Activated CD4-positive, alpha-beta memory T cell treated with anti-CD3 and anti-CD28 coated beads for 36 hours (primary cell): ENCODE data around the gene EVI5L. TPM values are rescaled to one million over a fixed set of nuclear protein-coding genes. Genes with fewer than 3 reads are reported as not detected.

Experiments used
- CTCF ChIA-PET: fragments of 350-600 bp; sonication (Branson Sonifier 250); formaldehyde crosslinking; loops from one replicate; lab custom pipeline; 2021; ENCODE audit warnings: antibody characterized with exemption, inconsistent platforms; lab: Charles Lee
- POLR2A ChIA-PET: fragments of 350-600 bp; sonication (Branson Sonifier 250); formaldehyde crosslinking; loops from one replicate; lab custom pipeline; 2021; ENCODE audit warnings: antibody characterized with exemption; lab: Charles Lee
- DNase-seq: peaks from one replicate; pipeline ENCODE4 v3.0.0-alpha.2; 2020
- H3K27ac Mint-ChIP-seq: one replicate; pipeline ENCODE4 v1.8.0; 2021; ENCODE audit warnings: mixed read lengths
- H3K27me3 Mint-ChIP-seq: one replicate; pipeline ENCODE4 v1.8.0; 2021; ENCODE audit warnings: mixed read lengths
- H3K36me3 Mint-ChIP-seq: one replicate; pipeline ENCODE4 v1.8.0; 2021; ENCODE audit warnings: mixed read lengths
- H3K4me1 Mint-ChIP-seq: one replicate; pipeline ENCODE4 v1.8.0; 2021; ENCODE audit warnings: low read depth, mixed read lengths
- H3K4me3 Mint-ChIP-seq: one replicate; pipeline ENCODE4 v1.8.0; 2021; ENCODE audit warnings: mild to moderate bottlenecking, mixed read lengths
- H3K9me3 Mint-ChIP-seq: one replicate; pipeline ENCODE4 v1.8.0; 2021; ENCODE audit warnings: mixed read lengths
- intact Hi-C: fragments of 100-400 bp; cut with micrococcal nuclease; formaldehyde crosslinking; loops from one replicate; pipeline ENCODE4 v1.15.1; 2023
- total RNA-seq, 2 experiments: library from RNA; stranded (reverse); gene quantifications; one replicate each; pipeline ENCODE4 v1.2.3, GENCODE V29; 2021

The EVI5L gene
- total RNA-seq, 2 experiments from 2014 or later = 5.0 to 5.6 TPM

GRCh38 chr19:7914099-7914498 lies 84.1 kb downstream of the EVI5L start:
- H3K36me3 Mint-ChIP-seq = peaks cover 19% of the 10 kb centered on the region
- H3K4me1 Mint-ChIP-seq = peaks cover 13% of the 10 kb centered on the region
- no peaks in the 10 kb centered on the region for H3K9me3 Mint-ChIP-seq
- ChIA-PET CTCF (no interaction called here), POLR2A (no interaction called here)
- H3K27ac Mint-ChIP-seq = no peak overlapping the region
- no peak for DNase-seq
- H3K4me3 Mint-ChIP-seq = no peak overlapping the region
- H3K27me3 Mint-ChIP-seq = peaks cover 20% of the 10 kb centered on the region
- intact Hi-C loops = no loop called here

Other genes starting within 250 kb of the EVI5L start
- gene CAMSAP3, start 234.4 kb upstream of the EVI5L start, total RNA-seq = under 1 TPM; 0.17 to 0.31 TPM
- 10 to 100 TPM; 50.0 to 52.4 TPM for gene XAB2, start 200.7 kb upstream of the EVI5L start, total RNA-seq
- gene PET100, start 200.4 kb upstream of the EVI5L start, total RNA-seq = 100 to 1,000 TPM; 106 to 114 TPM
- under 1 TPM; 0.41 to 0.62 TPM for gene PCP2, start 196.5 kb upstream of the EVI5L start, total RNA-seq
- 100 to 1,000 TPM; 109 to 111 TPM for gene STXBP2, start 193.1 kb upstream of the EVI5L start, total RNA-seq
- gene RETN, start 161.2 kb upstream of the EVI5L start, total RNA-seq = not detected
- not detected for gene MCEMP1, start 153.1 kb upstream of the EVI5L start, total RNA-seq
- gene TRAPPC5, start 149.4 kb upstream of the EVI5L start, total RNA-seq = 10 to 100 TPM; 77.5 to 88.2 TPM
- gene FCER2, start 128.1 kb upstream of the EVI5L start, total RNA-seq = 1 to 10 TPM; 3.5 to 4.1 TPM
- gene CLEC4G, start 98.1 kb upstream of the EVI5L start, total RNA-seq = not detected
- not detected for gene CD209, start 82.7 kb upstream of the EVI5L start, total RNA-seq
- not detected for gene CLEC4M, start 67.0 kb upstream of the EVI5L start, total RNA-seq
- gene PRR36, start 44.2 kb downstream of the EVI5L start, total RNA-seq = under 1 TPM; 0.14 to 0.19 TPM
- gene LRRC8E, start 58.3 kb downstream of the EVI5L start, total RNA-seq = not detected
- gene MAP2K7, start 73.7 kb downstream of the EVI5L start, total RNA-seq = 10 to 100 TPM; 29.1 to 30.1 TPM
- gene TGFBR3L, start 84.6 kb downstream of the EVI5L start, total RNA-seq = 1 to 10 TPM; 4.4 to 4.6 TPM
- gene SNAPC2, start 90.1 kb downstream of the EVI5L start, total RNA-seq = 10 to 100 TPM; 18.7 to 20.2 TPM
- under 1 TPM; 0.29 to 0.77 TPM for gene CTXN1, start 95.9 kb downstream of the EVI5L start, total RNA-seq
- gene TIMM44, start 113.4 kb downstream of the EVI5L start, total RNA-seq = 10 to 100 TPM; 66.5 to 68.5 TPM
- gene ELAVL1, start 175.4 kb downstream of the EVI5L start, total RNA-seq = 100 to 1,000 TPM; 143 to 145 TPM
- gene CCL25, start 222.5 kb downstream of the EVI5L start, total RNA-seq = not detected